Stimulated activated CD4-positive, alpha-beta T cell treated with anti-CD3 and anti-CD28 coated beads, Interleukin-1b, Interleukin-23, amount 100 ng/mL, for 1 hour (primary cell): Measurements from ENCODE around the gene PAFAH1B2.

Experiments used
- DNase-seq, 2 donors: peaks; one replicate each; pipeline ENCODE4 v3.0.0-alpha.2; 2020; ENCODE audit warnings: low read depth in 2 of 2

The PAFAH1B2 gene

DNA sequence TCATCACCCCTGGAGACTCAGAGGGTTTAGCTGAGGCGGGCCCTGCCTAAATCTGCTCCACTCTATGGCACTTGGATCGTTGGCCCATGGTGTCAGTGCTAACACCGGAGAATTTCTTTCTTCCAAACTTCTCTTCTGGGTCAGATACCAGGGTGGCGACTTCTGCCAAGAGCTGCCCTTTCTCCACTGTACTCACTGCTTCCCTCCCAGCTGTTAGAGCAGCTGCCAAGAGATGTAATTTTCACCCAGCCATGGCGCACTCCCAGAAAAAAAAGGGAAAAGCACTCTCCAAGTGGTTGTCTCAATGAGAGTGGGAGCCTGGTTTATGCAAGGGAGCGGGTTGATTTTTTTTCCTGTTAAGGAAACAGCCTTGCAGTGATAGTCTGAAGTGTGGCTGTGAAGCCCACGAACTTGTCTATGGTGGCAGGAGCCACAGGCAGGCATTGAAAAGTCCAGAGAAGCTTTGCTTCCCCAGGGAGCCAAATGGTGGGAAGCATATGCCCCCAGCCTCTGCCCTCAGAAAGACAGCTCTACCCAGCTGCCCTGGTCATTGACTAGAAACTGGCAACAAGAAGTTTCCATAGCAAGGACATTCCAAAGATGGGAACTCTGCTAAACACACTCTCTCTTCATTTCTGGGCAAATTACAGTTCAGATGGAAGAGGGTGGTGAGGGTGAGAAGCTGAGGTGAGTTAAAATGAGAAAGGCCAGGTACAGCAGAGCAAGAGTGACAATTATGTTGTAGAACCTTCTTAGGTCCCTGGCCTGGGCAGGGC is 77.1 kb downstream of the PAFAH1B2 start:
- DNase-seq, result no peak

DNA sequence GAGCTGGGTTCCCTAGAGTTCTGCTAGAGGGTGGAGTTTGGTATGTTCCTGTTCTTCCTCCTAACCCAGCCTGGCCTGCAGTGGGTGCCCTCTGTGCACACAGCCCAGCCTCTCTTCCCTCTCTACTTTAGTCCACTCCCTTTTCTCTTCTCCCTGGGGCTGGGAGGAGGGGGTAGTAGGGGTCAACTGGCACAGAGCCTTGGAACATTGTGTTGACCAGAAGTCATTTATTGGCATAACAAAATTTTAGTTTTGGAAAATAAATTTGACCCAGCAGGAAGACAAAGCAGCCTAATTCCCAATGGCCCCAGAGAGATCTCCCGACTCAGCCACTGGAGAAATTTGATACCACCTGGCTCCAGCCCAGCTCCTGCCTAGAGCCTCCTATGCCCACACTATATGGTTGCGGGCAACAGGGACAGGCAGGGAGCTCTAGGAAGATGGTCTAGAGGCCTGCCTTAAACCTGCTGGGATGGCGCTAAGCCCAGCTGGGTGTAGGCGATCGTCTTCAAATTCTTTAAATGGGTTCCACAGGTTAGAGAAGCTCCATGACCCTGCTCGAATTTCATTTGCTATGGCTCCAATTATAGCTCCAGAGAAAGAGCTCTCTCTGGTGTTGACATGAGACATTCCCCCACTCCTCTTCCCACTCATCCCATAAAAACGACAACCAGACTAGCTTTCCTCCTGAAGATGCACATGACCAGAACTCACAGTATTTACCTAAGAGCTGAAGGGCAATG is 77.9 kb downstream of the PAFAH1B2 start:
- no peak for DNase-seq

GRCh38 chr11:117222991-117223740 is 79.1 kb downstream of the PAFAH1B2 start:
- DNase-seq, result no peak

DNA sequence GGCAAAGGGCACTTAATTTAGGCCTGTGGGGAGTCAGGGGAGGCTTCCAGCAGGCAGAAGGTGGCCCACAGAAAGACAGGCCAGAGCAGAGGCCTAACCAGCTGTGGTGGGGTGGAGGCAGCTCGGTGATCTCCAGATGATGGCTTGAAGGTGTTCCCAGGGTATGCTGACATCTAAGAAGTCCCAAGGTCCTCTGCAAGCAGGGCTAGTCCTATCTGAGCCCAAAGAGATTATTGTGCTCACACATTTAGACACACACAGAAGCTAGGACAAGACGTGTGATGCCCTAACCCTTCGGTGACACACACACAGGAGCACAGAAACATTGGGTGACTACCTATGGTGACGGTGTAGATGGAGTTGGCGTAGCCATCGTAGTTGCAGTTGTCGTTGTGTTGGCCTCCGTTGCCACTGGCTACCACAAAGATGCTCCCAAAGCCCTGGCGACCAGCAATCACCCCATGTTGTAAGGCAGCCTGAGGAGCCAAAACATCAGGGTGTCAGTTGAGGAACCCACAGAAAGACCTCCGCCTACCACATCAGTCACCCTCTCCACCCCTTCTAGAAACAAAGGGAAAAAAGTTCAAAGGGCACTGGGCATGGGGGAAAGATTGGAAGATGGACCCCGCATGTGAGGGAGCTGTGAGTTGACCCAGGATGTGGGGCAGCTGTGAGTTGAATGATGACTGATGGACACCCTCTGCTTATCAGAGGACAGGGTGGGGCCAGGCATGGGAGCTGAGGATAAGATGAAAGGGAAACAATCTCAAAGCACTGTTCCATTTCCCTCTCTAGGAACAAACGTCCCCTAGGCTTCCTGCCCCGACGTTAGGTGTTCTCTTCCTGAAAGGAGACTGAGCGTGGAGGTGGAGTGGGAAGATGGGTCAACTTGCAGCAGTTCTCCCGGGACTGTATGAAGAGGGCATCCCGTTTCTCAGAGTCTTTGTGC is 79.9 kb downstream of the PAFAH1B2 start:
- no peak for DNase-seq

- DNase-seq, result no peak
Observed at GRCh38 chr11:117225553-117226170, 81.6 kb downstream of the PAFAH1B2 start.
